Sigmoid colon (tissue), 4 donors: ENCODE measurements around the gene PSMB1.

Experiments used
- EP300 ChIP-seq, 4 donors: sonication (generic); formaldehyde crosslinking; IDR thresholded peaks; one replicate each; pipeline ENCODE4 v1.6.1; 2017; ENCODE audit warnings: antibody characterized with exemption in 4 of 4
- POLR2A ChIP-seq, 2 donors: fragments of 450-650 bp; IDR thresholded peaks; one replicate each; pipeline ENCODE4 v1.6.1; 2016; ENCODE audit warnings: antibody characterized with exemption in 2 of 2, mild to moderate bottlenecking in 2 of 2, moderate library complexity in 2 of 2
- POLR2AphosphoS5 ChIP-seq, 4 donors: sonication (generic); formaldehyde crosslinking; IDR thresholded peaks; one replicate each; pipeline ENCODE4 v1.6.1; 2017; ENCODE audit warnings: antibody characterized with exemption in 4 of 4
- TF ChIP-seq, protein P1 (sequence below), 4 experiments: fragments of 450-650 bp in 3 of 4; fragments of 200-600 bp in 1 of 4; IDR thresholded peaks; one replicate each; pipeline ENCODE4 v1.5.1; 2016 to 2019; ENCODE audit warnings: antibody characterized with exemption in 4 of 4, mild to moderate bottlenecking in 3 of 4, moderate library complexity in 2 of 4

DNA sequence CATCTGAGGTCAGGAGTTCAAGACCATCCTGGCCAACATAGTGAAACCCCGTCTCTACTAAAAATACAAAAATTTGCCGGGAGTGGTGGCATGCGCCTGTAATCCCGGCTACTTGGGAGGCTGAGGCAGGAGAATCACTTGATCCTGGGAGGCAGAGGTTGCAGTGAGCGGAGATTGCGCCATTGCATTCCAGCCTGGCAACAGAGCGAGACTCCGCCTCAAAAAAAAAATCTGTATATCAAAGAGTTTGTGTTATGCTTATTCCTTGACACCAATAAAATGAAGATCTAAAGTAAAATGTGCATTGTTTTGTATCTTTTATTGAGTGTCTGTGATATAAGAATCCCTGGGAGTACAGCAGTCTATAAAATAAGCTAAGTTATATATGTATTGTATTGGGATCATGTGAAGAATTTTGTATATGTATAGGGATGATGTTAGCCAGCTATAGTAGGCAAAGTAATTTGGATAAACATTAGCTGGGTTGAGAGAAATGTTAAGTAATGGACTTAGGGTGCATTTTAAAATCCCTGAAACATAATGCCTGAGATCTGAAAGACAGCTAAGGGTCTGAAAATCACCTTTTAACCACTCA is 11.9 kb upstream of the PSMB1 start:
- TF ChIP-seq POLR2A (IDR thresholded peaks at IDR 0.05) (no peak), POLR2AphosphoS5 (IDR thresholded peaks at IDR 0.05) (no peak), EP300 (IDR thresholded peaks at IDR 0.05) (no peak)
- TF ChIP-seq, protein P1, sequence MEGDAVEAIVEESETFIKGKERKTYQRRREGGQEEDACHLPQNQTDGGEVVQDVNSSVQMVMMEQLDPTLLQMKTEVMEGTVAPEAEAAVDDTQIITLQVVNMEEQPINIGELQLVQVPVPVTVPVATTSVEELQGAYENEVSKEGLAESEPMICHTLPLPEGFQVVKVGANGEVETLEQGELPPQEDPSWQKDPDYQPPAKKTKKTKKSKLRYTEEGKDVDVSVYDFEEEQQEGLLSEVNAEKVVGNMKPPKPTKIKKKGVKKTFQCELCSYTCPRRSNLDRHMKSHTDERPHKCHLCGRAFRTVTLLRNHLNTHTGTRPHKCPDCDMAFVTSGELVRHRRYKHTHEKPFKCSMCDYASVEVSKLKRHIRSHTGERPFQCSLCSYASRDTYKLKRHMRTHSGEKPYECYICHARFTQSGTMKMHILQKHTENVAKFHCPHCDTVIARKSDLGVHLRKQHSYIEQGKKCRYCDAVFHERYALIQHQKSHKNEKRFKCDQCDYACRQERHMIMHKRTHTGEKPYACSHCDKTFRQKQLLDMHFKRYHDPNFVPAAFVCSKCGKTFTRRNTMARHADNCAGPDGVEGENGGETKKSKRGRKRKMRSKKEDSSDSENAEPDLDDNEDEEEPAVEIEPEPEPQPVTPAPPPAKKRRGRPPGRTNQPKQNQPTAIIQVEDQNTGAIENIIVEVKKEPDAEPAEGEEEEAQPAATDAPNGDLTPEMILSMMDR (IDR thresholded peaks at IDR 0.05) = no peak
